BJ (cell line): Measurements from ENCODE around the gene LSP1. TPM values are rescaled to one million over a fixed set of nuclear protein-coding genes. Genes with fewer than 3 reads are reported as not detected.

Experiments
- CTCF ChIA-PET: fragments of 350-600 bp; formaldehyde crosslinking; extraction: SDS; loops from one replicate; lab custom pipeline; 2021; ENCODE audit warnings: antibody characterized with exemption, inconsistent platforms; lab: Yijun Ruan, JAX
- POLR2A ChIA-PET: fragments of 300-600 bp; sonication (Branson Sonifier 250); formaldehyde crosslinking; extraction: SDS; loops from one replicate; lab custom pipeline; 2021; ENCODE audit warnings: antibody characterized with exemption; lab: Charles Lee
- DNase-seq: peaks from one replicate; pipeline ENCODE4 v3.0.0-alpha.2; 2011; ENCODE audit warnings: low read depth
- H3K27me3 ChIP-seq: 2 replicates; pipeline ENCODE4 v1.6.0; 2011; ENCODE audit warnings: low read length; ENCODE audit not compliant: control insufficient read depth, insufficient read depth
- H3K36me3 ChIP-seq: 2 replicates; pipeline ENCODE4 v1.5.1; 2011; ENCODE audit warnings: low read length; ENCODE audit not compliant: control insufficient read depth, insufficient read depth
- H3K4me3 ChIP-seq: 2 replicates; pipeline ENCODE4 v1.5.1; 2011; ENCODE audit warnings: low read depth, mild to moderate bottlenecking, control low read depth, low read length
- polyA plus RNA-seq: library from polyadenylated mRNA; depleted of rRNA; stranded (reverse); fragments of >200 nt; gene quantifications from 2 replicates; pipeline ENCODE4 v1.2.3, GENCODE V29; 2011
- TF ChIP-seq, protein P1 (sequence below): IDR thresholded peaks from 2 replicates; pipeline ENCODE4 v1.5.1; 2011; ENCODE audit warnings: low read depth, mild to moderate bottlenecking, control low read depth, inconsistent platforms, low read length, moderate library complexity; ENCODE audit not compliant: insufficient read depth

LSP1 gene
- polyA plus RNA-seq, 1 experiment: not detected

DNA sequence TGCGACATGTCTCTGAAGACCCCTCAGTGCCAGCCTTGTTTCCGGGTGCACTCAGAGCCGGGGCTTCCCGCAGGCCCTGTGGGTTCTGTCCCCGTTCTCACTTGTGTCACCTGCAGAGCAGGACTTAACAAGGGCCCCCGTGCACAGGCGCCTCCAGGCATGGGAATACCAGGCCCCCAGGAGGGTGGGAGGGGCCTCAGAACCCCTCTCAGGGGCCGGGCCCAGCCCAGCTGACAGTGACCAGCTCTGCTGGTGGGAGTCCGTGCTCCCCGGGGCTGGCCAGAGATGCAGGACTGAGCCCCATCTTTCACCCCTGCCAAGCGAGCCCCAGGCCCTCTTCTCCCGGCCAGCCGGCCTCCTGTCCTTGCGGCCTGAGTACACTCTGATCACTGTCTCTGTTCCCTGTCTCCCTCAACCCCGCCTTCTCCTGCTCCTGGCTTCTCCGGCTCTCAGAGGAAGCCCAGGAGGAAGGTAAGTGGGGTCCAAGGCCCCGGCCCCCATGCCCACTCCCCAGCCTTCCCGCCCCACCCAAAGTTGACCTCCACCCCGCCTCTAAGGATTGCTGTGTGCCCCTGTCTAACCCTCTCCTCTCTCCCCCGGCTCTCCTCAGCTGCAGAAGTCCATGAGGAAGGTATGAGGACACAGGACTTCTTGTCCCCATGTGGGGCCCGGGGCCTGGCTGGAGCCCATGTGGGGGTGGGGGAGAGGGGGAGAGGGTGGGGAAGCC lies 71.9 kb downstream of the LSP1 start:
- no peaks in the 10 kb centered on the region for H3K36me3 ChIP-seq
- ChIA-PET CTCF (interaction anchor here (1.7 kb wide), 1 partner anchor 41 kb away, joined by 3 read pairs; no protein-coding TSS in a partner anchor), POLR2A (no interaction called here)
- no peaks in the 10 kb centered on the region; the same call in none of the 2 replicates for H3K27me3 ChIP-seq
- H3K4me3 ChIP-seq: no peak overlapping the region
- TF ChIP-seq, protein P1, sequence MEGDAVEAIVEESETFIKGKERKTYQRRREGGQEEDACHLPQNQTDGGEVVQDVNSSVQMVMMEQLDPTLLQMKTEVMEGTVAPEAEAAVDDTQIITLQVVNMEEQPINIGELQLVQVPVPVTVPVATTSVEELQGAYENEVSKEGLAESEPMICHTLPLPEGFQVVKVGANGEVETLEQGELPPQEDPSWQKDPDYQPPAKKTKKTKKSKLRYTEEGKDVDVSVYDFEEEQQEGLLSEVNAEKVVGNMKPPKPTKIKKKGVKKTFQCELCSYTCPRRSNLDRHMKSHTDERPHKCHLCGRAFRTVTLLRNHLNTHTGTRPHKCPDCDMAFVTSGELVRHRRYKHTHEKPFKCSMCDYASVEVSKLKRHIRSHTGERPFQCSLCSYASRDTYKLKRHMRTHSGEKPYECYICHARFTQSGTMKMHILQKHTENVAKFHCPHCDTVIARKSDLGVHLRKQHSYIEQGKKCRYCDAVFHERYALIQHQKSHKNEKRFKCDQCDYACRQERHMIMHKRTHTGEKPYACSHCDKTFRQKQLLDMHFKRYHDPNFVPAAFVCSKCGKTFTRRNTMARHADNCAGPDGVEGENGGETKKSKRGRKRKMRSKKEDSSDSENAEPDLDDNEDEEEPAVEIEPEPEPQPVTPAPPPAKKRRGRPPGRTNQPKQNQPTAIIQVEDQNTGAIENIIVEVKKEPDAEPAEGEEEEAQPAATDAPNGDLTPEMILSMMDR: no peak
- DNase-seq: no peak

DNA sequence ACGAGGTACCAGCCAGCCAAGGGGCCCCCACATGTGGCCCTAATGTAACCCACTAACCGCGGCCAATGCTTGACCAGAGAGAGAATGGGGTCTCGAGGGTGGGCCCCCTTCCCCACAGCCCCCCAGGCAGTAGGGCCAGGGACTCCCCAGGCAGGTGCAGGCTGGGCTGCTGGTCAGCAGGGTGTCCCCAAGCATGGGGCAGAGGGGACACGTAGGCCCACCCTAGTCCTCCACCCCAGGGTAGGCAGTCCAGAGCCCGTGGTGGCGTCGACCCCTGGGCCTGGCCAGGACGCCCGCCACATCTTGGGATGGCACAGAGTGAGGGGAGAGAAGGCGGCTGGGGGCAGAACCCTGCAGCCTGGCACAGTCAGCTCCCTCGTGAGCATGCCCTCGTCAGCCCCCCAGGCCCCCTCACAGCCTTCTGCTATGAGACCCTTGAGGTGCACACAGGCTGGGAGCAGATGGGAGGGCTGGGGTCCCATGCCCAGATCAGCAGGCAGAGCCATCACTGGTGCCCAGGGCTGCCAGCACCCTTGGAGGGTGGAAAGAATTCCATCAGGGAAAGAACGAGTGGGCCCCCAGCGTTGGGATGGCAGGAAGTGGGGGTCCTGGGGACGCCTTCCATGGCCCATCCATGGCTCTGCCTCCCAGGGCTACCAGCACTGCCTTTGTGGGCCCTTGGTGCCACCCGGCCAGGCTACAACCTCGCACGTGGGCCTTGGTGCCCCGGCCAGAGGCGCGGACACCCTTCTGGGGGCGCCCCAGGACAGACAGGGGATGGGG lies 72.7 kb downstream of the LSP1 start:
- no peak for DNase-seq
- no peak overlapping the region for H3K4me3 ChIP-seq
- H3K27me3 ChIP-seq: no peaks in the 10 kb centered on the region; the same call in none of the 2 replicates
- CTCF ChIA-PET: interaction anchor here (1.7 kb wide), 1 partner anchor 42 kb away, joined by 3 read pairs; no protein-coding TSS in a partner anchor
- TF ChIP-seq, protein P1: no peak
- no peaks in the 10 kb centered on the region for H3K36me3 ChIP-seq
- POLR2A ChIA-PET: no interaction called here

DNA sequence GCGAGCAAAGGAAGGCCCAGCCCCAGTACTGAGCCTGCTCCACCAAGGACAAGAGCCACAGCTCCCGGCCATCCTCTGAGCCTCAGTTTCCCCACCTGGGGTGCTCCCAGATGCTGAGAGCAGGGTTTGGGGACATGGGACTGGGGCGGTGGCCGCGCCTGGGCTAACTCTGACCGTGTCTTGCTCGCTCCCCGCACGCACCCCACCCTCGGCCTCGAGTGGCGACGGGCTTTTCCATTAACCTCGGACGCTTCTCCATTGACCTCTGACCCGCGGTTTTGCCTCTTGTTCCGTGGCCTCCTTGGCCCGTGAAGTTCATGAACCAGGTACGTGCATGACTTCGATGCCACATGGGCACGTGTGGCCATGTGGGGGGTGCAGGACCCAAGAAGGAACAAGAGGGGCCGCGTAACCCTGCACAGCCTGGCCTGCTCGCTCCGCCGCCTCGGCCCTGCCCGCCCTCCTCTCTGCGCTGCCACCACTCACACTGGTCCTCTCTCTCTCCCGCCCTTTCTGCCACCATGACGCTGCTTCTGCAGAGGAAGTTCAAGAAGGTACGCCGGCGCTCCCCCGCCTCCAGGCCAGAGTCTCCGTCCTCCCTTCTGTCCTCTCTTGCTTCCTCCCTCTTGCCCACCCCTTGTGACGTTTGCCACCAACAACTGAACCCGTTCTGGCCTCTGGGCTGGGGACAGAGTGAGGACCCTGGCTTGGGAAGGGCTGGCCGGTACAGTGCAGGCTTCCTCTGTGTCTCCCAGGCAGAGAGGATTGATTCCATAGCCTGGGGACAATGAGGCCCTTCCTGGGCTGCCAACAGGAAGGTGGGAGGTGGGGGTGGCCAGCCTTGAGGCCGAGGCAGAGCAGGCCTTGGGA lies 73.5 kb downstream of the LSP1 start:
- Histone ChIP-seq H3K4me3 (no peak overlapping the region), H3K36me3 (no peaks in the 10 kb centered on the region), H3K27me3 (no peaks in the 10 kb centered on the region; the same call in none of the 2 replicates)
- DNase-seq: no peak
- TF ChIP-seq, protein P1: no peak
- POLR2A ChIA-PET: no interaction called here
- CTCF ChIA-PET: interaction anchor here (1.7 kb wide), 1 partner anchor 42 kb away, joined by 3 read pairs; no protein-coding TSS in a partner anchor

DNA sequence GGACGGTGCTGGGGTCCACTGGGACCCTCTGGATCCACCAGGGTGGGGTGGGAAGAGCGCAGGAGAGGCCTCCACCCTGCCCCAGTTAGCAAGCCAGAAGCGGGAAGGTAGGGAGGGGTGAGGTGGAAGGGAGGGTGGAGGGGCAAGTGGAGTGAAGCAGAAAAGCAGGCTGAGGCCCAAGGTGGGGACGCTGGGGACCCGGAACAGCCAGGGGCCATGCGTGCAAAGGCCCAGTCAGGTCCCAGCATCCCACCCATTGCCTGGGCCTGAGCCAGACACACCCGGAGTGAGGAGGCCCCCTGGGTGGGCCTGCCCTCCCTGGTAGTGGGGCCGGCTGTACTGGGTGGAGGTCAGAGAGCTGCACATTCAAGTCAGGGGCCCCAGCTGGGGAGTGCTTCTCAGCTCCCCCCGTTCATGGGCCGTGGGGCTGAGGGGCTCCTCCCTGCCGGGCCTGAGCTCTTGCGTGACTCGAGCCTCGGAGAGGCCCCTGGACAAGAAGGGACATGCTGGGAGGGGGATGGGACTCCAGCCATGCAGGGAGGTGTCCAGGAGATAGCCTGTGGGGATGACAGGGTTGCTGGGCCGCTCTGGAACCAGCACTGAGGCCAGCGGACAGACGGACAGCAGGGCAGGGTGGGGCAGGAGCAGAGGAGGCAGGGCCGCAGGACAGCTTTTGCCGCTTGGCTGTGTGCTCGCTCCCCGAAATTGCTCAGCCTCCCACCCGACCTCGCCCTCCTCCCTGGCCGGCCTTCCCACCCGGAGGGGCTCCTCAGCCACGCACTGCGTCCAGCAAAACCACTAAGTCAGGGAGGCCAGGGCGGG lies 74.4 kb downstream of the LSP1 start:
- H3K36me3 ChIP-seq: no peaks in the 10 kb centered on the region
- TF ChIP-seq, protein P1: no peak
- CTCF ChIA-PET: no interaction called here
- DNase-seq: no peak
- H3K4me3 ChIP-seq: no peak overlapping the region
- H3K27me3 ChIP-seq: no peaks in the 10 kb centered on the region; the same call in none of the 2 replicates
- POLR2A ChIA-PET: no interaction called here
